SU-DHL-6 (cell line): ENCODE data around the gene DCDC2C.

Experiments
- H2AFZ ChIP-seq: fragments of 200-600 bp; sonication (generic); 2 replicates; pipeline ENCODE4 v1.6.1; 2014; ENCODE audit warnings: low read depth, mild to moderate bottlenecking, moderate library complexity, mixed read lengths, antibody characterized with exemption, low read length; ENCODE audit not compliant: severe bottlenecking
- H3F3A ChIP-seq: fragments of 200-600 bp; shearing (Covaris generic); 2 replicates; pipeline ENCODE4 v1.6.0; 2016; ENCODE audit warnings: antibody characterized with exemption, mild to moderate bottlenecking; ENCODE audit not compliant: insufficient read depth
- H3K27ac ChIP-seq: fragments of 200-600 bp; sonication (generic); 2 replicates; pipeline ENCODE4 v1.5.1; 2016; ENCODE audit warnings: low read depth, mild to moderate bottlenecking, low read length, moderate library complexity, mixed read lengths
- H3K27me3 ChIP-seq: fragments of 200-600 bp; sonication (generic), shearing (Covaris generic); 2 replicates; pipeline ENCODE4 v1.6.0; 2014; ENCODE audit warnings: mild to moderate bottlenecking, low read length
- H3K36me3 ChIP-seq: fragments of 200-600 bp; sonication (generic); 2 replicates; pipeline ENCODE4 v1.6.1; 2014; ENCODE audit warnings: mild to moderate bottlenecking, low read length, mixed read lengths
- H3K4me2 ChIP-seq: fragments of 300-600, 200-600 bp; shearing (Covaris generic), sonication (generic); 2 replicates; pipeline ENCODE4 v1.6.0; 2014; ENCODE audit warnings: low read length, low read depth, mild to moderate bottlenecking; ENCODE audit not compliant: poor library complexity, severe bottlenecking
- H3K4me3 ChIP-seq: fragments of 200-600 bp; sonication (generic); 2 replicates; pipeline ENCODE4 v1.5.1; 2014; ENCODE audit warnings: antibody characterized with exemption, low read length, mild to moderate bottlenecking, mixed read lengths; ENCODE audit not compliant: insufficient read depth, poor library complexity, severe bottlenecking
- H3K79me2 ChIP-seq: fragments of 200-600 bp; sonication (generic); 2 replicates; pipeline ENCODE4 v1.6.1; 2014; ENCODE audit warnings: mild to moderate bottlenecking, low read length, moderate library complexity; ENCODE audit not compliant: insufficient read depth
- H3K9ac ChIP-seq: fragments of 200-600 bp; sonication (generic); 2 replicates; pipeline ENCODE4 v1.7.0; 2014; ENCODE audit warnings: mild to moderate bottlenecking, low read length
- H3K9me2 ChIP-seq: fragments of 200-600 bp; sonication (generic); replicated peaks from 2 replicates; pipeline ENCODE4 v1.6.1; 2014; ENCODE audit warnings: low read length; ENCODE audit not compliant: insufficient read depth
- H3K9me3 ChIP-seq: fragments of 200-600 bp; sonication (generic); 2 replicates; pipeline ENCODE4 v1.6.1; 2014; ENCODE audit warnings: low read length, mixed read lengths; ENCODE audit not compliant: insufficient read depth
- H4K20me1 ChIP-seq: fragments of 200-600 bp; sonication (generic); 2 replicates; pipeline ENCODE4 v1.6.1; 2014; ENCODE audit warnings: low read depth, mild to moderate bottlenecking, antibody characterized with exemption, low read length, moderate library complexity, mixed read lengths
- EZH2phosphoT487 ChIP-seq: fragments of 200-600 bp; sonication (generic), shearing (Covaris generic); conservative IDR thresholded peaks from 2 replicates; pipeline ENCODE4 v1.6.1; 2018; ENCODE audit warnings: mild to moderate bottlenecking, antibody characterized with exemption, low read length, moderate library complexity, mixed read lengths
- TF ChIP-seq, protein P1 (sequence below): fragments of 200-600 bp; sonication (generic); IDR thresholded peaks from one replicate; pipeline ENCODE4 v1.5.1; 2017; ENCODE audit warnings: antibody characterized with exemption, mild to moderate bottlenecking, low read length, moderate library complexity; ENCODE audit not compliant: insufficient read depth, poor library complexity, severe bottlenecking

Gene DCDC2C, protein sequence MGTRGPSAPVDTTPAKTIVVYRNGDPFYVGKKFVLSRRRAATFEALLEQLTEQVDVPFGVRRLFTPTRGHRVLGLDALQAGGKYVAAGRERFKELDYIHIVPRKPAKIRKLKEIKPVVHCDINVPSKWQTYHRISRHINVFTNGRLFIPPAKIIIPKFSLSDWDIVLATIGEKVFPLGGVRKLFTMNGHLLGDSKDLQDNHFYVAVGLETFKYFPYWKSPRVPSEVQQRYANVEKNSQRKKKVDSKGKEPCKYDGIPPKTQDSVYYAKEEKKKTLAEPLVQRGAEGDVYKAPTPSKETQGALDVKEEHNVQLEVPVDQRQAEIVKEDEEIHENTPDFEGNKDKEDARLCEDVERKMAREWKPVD

DNA sequence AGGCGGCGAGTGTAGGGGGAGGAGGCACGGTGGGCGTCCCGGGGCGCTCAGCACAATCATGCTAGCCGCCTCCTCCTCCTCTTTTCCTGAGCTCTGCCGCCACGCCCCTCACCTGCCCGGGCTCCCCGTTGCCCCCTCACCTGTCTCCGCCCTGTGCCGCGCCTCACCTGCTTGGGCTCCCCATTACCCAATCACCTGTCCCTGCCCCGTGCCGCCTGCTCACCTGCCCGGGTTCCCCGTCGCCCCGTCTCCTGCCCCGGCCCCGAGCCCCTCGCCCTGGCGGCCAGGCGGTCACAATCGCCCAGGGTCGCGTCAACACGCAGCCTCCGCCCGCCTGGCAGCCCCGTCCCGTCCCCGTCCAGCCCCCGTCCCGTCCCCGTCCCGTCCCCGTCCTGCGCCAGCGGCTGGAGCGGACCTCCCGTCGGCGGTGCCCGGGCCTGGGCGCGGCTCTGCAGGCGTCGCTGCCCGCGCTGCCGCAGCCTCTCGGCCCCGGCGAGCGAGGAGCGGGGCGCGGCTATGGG lies at the start of gene DCDC2C:
Gene DCDC2C, plus strand, starts transcription at position 340 of the 521 bp plus-strand sequence. Its CDS starts 177 bp downstream, at position 517.
- Histone ChIP-seq H3K27ac (no peak within 1 kb of the TSS), H3K9me3 (no peaks in the 10 kb centered on the region), H3F3A (no peaks in the 10 kb centered on the region), H2AFZ (no peak within 1 kb of the TSS), H3K36me3 (no peaks in the 10 kb centered on the region), H3K4me3 (no peak within 1 kb of the TSS), H3K27me3 (no peaks in the 10 kb centered on the region), H3K9ac (no peak within 1 kb of the TSS), H4K20me1 (no peaks in the 10 kb centered on the region), H3K9me2 (no peaks in the 10 kb centered on the region), H3K79me2 (no peaks in the 10 kb centered on the region), H3K4me2 (no peak within 1 kb of the TSS)
- TF ChIP-seq, protein P1, sequence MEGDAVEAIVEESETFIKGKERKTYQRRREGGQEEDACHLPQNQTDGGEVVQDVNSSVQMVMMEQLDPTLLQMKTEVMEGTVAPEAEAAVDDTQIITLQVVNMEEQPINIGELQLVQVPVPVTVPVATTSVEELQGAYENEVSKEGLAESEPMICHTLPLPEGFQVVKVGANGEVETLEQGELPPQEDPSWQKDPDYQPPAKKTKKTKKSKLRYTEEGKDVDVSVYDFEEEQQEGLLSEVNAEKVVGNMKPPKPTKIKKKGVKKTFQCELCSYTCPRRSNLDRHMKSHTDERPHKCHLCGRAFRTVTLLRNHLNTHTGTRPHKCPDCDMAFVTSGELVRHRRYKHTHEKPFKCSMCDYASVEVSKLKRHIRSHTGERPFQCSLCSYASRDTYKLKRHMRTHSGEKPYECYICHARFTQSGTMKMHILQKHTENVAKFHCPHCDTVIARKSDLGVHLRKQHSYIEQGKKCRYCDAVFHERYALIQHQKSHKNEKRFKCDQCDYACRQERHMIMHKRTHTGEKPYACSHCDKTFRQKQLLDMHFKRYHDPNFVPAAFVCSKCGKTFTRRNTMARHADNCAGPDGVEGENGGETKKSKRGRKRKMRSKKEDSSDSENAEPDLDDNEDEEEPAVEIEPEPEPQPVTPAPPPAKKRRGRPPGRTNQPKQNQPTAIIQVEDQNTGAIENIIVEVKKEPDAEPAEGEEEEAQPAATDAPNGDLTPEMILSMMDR, result no peak
- TF ChIP-seq EZH2phosphoT487, result no peak

DNA sequence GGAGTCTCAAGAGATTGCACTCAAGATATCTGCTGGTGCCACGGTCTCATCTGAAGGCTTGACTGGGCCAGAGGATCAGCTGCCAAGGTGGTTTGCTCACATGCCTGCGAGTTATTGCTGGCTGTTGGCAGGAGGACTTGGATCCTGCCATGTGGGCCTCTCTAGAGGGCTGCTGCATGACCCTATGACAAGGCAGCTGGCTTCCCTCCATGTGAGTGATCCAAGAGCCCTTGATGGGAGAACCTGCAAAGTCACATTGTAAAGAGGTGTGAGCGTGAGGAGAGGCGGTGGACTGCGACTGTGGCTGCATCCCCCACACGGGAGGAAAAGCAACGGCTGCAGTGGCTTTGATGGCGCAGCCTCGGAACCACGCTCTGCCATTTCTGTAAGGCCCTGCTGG lies 49.4 kb upstream of the DCDC2C start:
- H3K9ac ChIP-seq, result no peak overlapping the region
- no peak overlapping the region for H3K27ac ChIP-seq
- H3K4me2 ChIP-seq, result no peak overlapping the region
- H3K4me3 ChIP-seq, result no peak overlapping the region
- TF ChIP-seq EZH2phosphoT487, result no peak
- TF ChIP-seq, protein P1, result no peak
- H3K9me2 ChIP-seq, result no peaks in the 10 kb centered on the region
- no peaks in the 10 kb centered on the region for H3K79me2 ChIP-seq
- no peaks in the 10 kb centered on the region for H3K9me3 ChIP-seq
- H3K27me3 ChIP-seq, result no peaks in the 10 kb centered on the region
- H3F3A ChIP-seq, result no peaks in the 10 kb centered on the region
- no peak overlapping the region for H2AFZ ChIP-seq
- H3K36me3 ChIP-seq, result no peaks in the 10 kb centered on the region
- no peaks in the 10 kb centered on the region for H4K20me1 ChIP-seq

DNA sequence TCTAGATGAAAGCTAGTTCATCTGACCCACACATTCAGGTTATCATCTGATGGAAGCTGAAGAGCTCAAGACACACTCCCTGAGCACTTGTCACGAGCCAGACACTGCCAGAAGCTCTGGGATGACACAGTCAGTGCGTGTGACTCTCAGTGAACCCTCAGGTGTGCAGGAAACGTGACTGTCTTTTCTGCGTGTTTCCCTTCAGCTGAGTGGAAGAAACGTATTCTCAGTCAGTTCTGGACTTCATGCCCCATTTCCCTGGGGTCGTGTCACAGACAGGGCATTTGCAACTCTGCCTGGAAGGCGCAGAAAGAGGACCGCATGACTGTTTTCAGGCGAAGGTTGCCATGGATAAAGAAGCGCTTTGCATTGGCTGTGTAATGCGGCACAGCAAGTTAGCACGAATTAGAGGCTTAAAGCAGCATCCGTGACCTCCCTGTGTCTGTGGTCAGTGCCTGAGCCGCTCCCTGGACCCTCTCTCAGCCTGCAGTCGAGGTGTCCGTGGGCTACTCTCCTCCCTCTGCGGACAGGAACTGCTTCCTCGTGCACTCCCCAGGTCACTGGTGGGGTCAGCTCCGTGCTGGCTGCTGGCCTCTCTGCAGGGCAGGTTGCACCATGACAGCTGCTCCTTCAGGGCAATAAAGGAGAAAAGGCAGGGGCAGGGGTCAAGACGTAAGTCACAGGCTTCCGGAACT lies 48.7 kb upstream of the DCDC2C start:
- Histone ChIP-seq H3K9me3 (no peaks in the 10 kb centered on the region), H2AFZ (no peak overlapping the region), H3K36me3 (no peaks in the 10 kb centered on the region), H3K27me3 (no peaks in the 10 kb centered on the region), H3K79me2 (no peaks in the 10 kb centered on the region), H3K9ac (no peak overlapping the region), H3K4me2 (no peak overlapping the region), H3K27ac (no peak overlapping the region), H3K9me2 (no peaks in the 10 kb centered on the region), H4K20me1 (no peaks in the 10 kb centered on the region), H3K4me3 (no peak overlapping the region), H3F3A (no peaks in the 10 kb centered on the region)
- no peak for TF ChIP-seq EZH2phosphoT487
- TF ChIP-seq, protein P1, result no peak
